SK-N-SH (cell line): Measurements from ENCODE around the gene SLC35F1. TPM values are rescaled to one million over a fixed set of nuclear protein-coding genes. Genes with fewer than 3 reads are reported as not detected.

ENCODE experiments used
- CTCF ChIA-PET: fragments of 300-600, 350-600 bp; formaldehyde crosslinking; extraction: SDS; loops from one replicate; lab custom pipeline; 2021; lab: Yijun Ruan, JAX
- POLR2A ChIA-PET: fragments of 350-600 bp; sonication (Branson Sonifier 250); formaldehyde crosslinking; extraction: SDS; loops from one replicate; lab custom pipeline; 2020; ENCODE audit warnings: antibody characterized with exemption, inconsistent platforms; lab: Yijun Ruan, JAX
- DNase-seq: peaks from one replicate; pipeline ENCODE4 v3.0.0; 2012
- H2AFZ ChIP-seq: fragments of 200-600 bp; sonication (generic); 2 replicates; pipeline ENCODE4 v1.8.1; 2016; ENCODE audit warnings: antibody characterized with exemption, mild to moderate bottlenecking, low read depth
- H3F3A ChIP-seq: fragments of 200-600 bp; sonication (generic); replicated peaks from 2 replicates; pipeline ENCODE3; 2016; ENCODE audit warnings: antibody characterized with exemption, mild to moderate bottlenecking; ENCODE audit not compliant: insufficient read depth
- H3K27ac ChIP-seq, 2 experiments: fragments of 200-500 bp in 1 of 2; fragments of 200-600 bp in 1 of 2; sonication (Bioruptor generic) in 1 of 2; sonication (generic), shearing (Covaris generic) in 1 of 2; 2 replicates each; pipeline versions ENCODE4 v1.5.1 to v1.6.1; 2014 to 2016; ENCODE audit warnings: low read depth in 2 of 2, inconsistent platforms in 1 of 2, low read length in 1 of 2, mild to moderate bottlenecking in 1 of 2, mixed read lengths in 1 of 2
- H3K27me3 ChIP-seq: fragments of 200-600 bp; sonication (generic), shearing (Covaris generic); 2 replicates; pipeline ENCODE4 v1.6.1; 2016; ENCODE audit warnings: mixed run types; ENCODE audit not compliant: insufficient read depth
- H3K36me3 ChIP-seq, 2 experiments: fragments of 200-500 bp in 1 of 2; fragments of 200-600 bp in 1 of 2; sonication (Bioruptor generic) in 1 of 2; sonication (generic) in 1 of 2; replicated peaks in 1 of 2; 2 replicates each; pipeline versions ENCODE3 to v1.5.1; 2014 to 2016; ENCODE audit warnings: low read length in 1 of 2, mild to moderate bottlenecking in 1 of 2; ENCODE audit not compliant: insufficient read depth in 2 of 2, control insufficient read depth in 1 of 2
- H3K4me1 ChIP-seq, 2 experiments: fragments of 200-500 bp in 1 of 2; fragments of 200-600 bp in 1 of 2; sonication (Bioruptor generic) in 1 of 2; sonication (generic), shearing (Covaris generic) in 1 of 2; 2 replicates each; pipeline versions ENCODE4 v1.5.1 to v1.6.1; 2014 to 2016; ENCODE audit warnings: low read depth in 1 of 2, low read length in 1 of 2, mixed run types in 1 of 2; ENCODE audit not compliant: insufficient read depth in 2 of 2, control insufficient read depth in 1 of 2
- H3K4me2 ChIP-seq: fragments of 200-600 bp; sonication (generic), shearing (Covaris generic); 2 replicates; pipeline ENCODE4 v1.6.1; 2017; ENCODE audit warnings: mixed run types
- H3K4me3 ChIP-seq, 2 experiments: fragments of 200-500 bp in 1 of 2; fragments of 200-600 bp in 1 of 2; sonication (Bioruptor generic) in 1 of 2; sonication (generic), shearing (Covaris generic) in 1 of 2; 2 replicates each; pipeline versions ENCODE4 v1.5.1 to v1.8.1; 2014 to 2016; ENCODE audit warnings: low read depth in 2 of 2, inconsistent platforms in 1 of 2, low read length in 1 of 2, mild to moderate bottlenecking in 1 of 2, mixed read lengths in 1 of 2, moderate library complexity in 1 of 2
- H3K79me2 ChIP-seq: fragments of 200-600 bp; sonication (generic); 2 replicates; pipeline ENCODE4 v1.8.1; 2017; ENCODE audit warnings: mild to moderate bottlenecking; ENCODE audit not compliant: insufficient read depth
- H3K9ac ChIP-seq: fragments of 200-600 bp; sonication (generic); 2 replicates; pipeline ENCODE4 v1.6.1; 2017; ENCODE audit warnings: mixed run types
- H3K9me2 ChIP-seq: fragments of 200-600 bp; sonication (generic); 2 replicates; pipeline ENCODE4 v1.6.1; 2017; ENCODE audit warnings: mixed run types
- H3K9me3 ChIP-seq: fragments of 200-600 bp; sonication (generic); 2 replicates; pipeline ENCODE4 v1.6.1; 2017; ENCODE audit warnings: mixed run types, mild to moderate bottlenecking, moderate library complexity
- H4K20me1 ChIP-seq: fragments of 200-600 bp; sonication (generic); 2 replicates; pipeline ENCODE4 v1.6.1; 2017; ENCODE audit warnings: mild to moderate bottlenecking, mixed run types; ENCODE audit not compliant: insufficient read depth
- CHD2 ChIP-seq: fragments of 150-350 bp; IDR thresholded peaks from 2 replicates; pipeline ENCODE4 v1.6.1; 2018; ENCODE audit warnings: low read length; ENCODE audit not compliant: partially characterized antibody
- CTCF ChIP-seq: fragments of 200-600 bp; sonication (generic); IDR thresholded peaks from 2 replicates; pipeline ENCODE4 v1.6.1; 2017; ENCODE audit warnings: antibody characterized with exemption, mild to moderate bottlenecking, moderate library complexity
- ELF1 ChIP-seq: IDR thresholded peaks from 2 replicates; pipeline ENCODE4 v1.4.0; 2012
- FOSL2 ChIP-seq: IDR thresholded peaks from 2 replicates; pipeline ENCODE4 v1.4.0; 2012; ENCODE audit warnings: low read depth, mild to moderate bottlenecking, moderate library complexity, borderline replicate concordance
- GATA2 ChIP-seq: sonication (generic); formaldehyde crosslinking; IDR thresholded peaks from 2 replicates; pipeline ENCODE4 v1.5.0; 2020; ENCODE audit warnings: mild to moderate bottlenecking, missing genetic modification reagents
- JUND ChIP-seq: IDR thresholded peaks from 2 replicates; pipeline ENCODE4 v1.4.0; 2012
- MEF2A ChIP-seq: IDR thresholded peaks from 2 replicates; pipeline ENCODE4 v1.4.0; 2012; ENCODE audit warnings: low read depth, borderline replicate concordance
- MXI1 ChIP-seq: IDR thresholded peaks from 2 replicates; pipeline ENCODE4 v1.6.1; 2012; ENCODE audit warnings: mild to moderate bottlenecking, low read depth, low read length, improper control_type of control experiment
- NFIC ChIP-seq: IDR thresholded peaks from 2 replicates; pipeline ENCODE4 v1.4.0; 2012; ENCODE audit warnings: borderline replicate concordance
- NRF1 ChIP-seq: IDR thresholded peaks from 2 replicates; pipeline ENCODE4 v1.6.1; 2012; ENCODE audit warnings: low read depth, mild to moderate bottlenecking, low read length
- POLR2AphosphoS5 ChIP-seq: IDR thresholded peaks from 2 replicates; pipeline ENCODE4 v1.6.1; 2012; ENCODE audit warnings: low read depth, low read length
- RAD21 ChIP-seq: IDR thresholded peaks from 2 replicates; pipeline ENCODE4 v1.6.1; 2012; ENCODE audit warnings: mild to moderate bottlenecking, low read length
- RCOR1 ChIP-seq: fragments of 150-350 bp; IDR thresholded peaks from 2 replicates; pipeline ENCODE4 v1.6.1; 2017; ENCODE audit warnings: antibody characterized with exemption, low read length
- REST ChIP-seq: IDR thresholded peaks from 2 replicates; pipeline ENCODE4 v1.6.1; 2012; ENCODE audit warnings: mild to moderate bottlenecking, low read depth, low read length, moderate library complexity
- RXRA ChIP-seq: IDR thresholded peaks from 2 replicates; pipeline ENCODE4 v1.4.0; 2012; ENCODE audit warnings: low read depth, mild to moderate bottlenecking, borderline replicate concordance
- SMC3 ChIP-seq: IDR thresholded peaks from 2 replicates; pipeline ENCODE4 v1.6.1; 2012; ENCODE audit warnings: low read depth, low read length, improper control_type of control experiment
- USF2 ChIP-seq: fragments of 150-350 bp; IDR thresholded peaks from 2 replicates; pipeline ENCODE4 v1.6.1; 2017; ENCODE audit warnings: antibody characterized with exemption, low read length, low read depth, borderline replicate concordance
- WGBS: methylation state at CpG from one replicate; pipeline ENCODE4 v1.1.6; 2017; ENCODE audit warnings: low lambda C conversion rate; 5-methylcytosine and 5-hydroxymethylcytosine counted together
- polyA plus RNA-seq, 3 experiments: library from polyadenylated mRNA; depleted of rRNA; stranded (reverse); fragments of >200 nt; gene quantifications; 2 replicates each; pipeline ENCODE4 v1.2.3, GENCODE V29; 2012
- TF ChIP-seq, protein P1 (sequence below): IDR thresholded peaks from 2 replicates; pipeline ENCODE4 v1.4.0; 2012; ENCODE audit warnings: low read depth, borderline replicate concordance
- TF ChIP-seq, protein P2 (sequence below): IDR thresholded peaks from 2 replicates; pipeline ENCODE4 v1.4.0; 2012; ENCODE audit warnings: low read depth

Gene SLC35F1
- polyA plus RNA-seq, 1 of the 3 experiments (the other 2 are of a cell fraction), result under 0.01 TPM

DNA sequence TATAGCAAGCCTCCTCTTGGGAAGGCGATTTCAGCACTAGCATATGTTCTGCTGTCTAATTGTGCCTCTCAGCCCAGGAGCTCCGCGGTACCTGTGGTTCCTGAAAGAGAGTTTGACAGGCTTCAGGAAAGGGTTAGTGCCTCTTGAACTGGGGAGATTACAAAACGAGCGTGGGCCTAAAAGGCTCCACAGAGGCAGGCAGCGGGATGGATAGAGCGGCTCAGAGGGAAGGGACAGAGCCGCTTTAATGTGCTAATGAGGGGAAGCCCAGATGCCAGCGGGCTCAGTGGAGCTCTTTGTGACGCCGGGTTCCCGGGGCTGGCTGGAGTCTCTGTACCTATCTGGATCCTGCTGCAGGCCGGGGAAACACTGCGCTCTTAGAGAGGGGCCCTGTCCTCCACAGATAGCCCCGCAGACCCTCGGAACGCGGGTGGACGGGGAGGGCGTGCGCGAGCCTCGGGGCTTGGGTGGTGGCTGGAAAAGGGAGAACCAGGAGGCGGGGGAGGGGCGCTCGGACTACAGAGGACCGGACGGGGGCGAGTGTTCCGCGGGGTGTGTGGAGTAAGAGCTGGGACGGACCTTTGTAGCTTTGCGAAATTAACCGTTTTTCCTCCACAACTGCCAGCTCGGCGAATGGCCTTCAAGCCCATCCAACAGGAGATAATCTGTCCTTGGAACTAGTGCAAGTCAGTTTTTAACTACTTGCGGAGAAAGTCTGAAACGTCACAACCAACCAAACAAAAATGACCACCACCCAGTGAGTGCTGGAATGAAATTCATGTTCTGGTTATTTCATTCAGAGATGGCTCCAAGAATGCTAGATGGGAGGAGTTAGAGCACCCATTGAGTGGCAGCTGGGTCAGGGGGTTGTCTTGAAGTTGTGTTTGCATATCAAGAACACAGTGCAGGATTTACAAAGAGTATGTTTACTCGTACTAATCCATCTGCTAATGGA is 13.0 kb downstream of the SLC35F1 start:
- CTCF ChIA-PET, result interaction anchor here (2.0 to 2.1 kb wide), 2 partner anchors 11 to 13 kb away, joined by 4 to 5 read pairs; partner anchors contain the start of gene SLC35F1
- Histone ChIP-seq H3K4me3 (peak overlapping the region in 1 of 2 experiments; percentile 37; a peak in 1 of 4 replicates), H3K27me3 (peaks cover 13% of the 10 kb centered on the region; the same call in 1 of the 2 replicates), H3K9ac (no peak overlapping the region), H2AFZ (0 out of 2 replicates have a peak overlapping the region, but pooled peaks have one; percentile 22), H3K9me2 (no peaks in the 10 kb centered on the region), H3K4me1 (no peaks in the 10 kb centered on the region; a peak in 1 of 4 replicates), H3K4me2 (peak overlapping the region; percentile 50), H3K36me3 (no peaks in the 10 kb centered on the region), H3K79me2 (no peaks in the 10 kb centered on the region), H3K27ac (no peak overlapping the region), H4K20me1 (no peaks in the 10 kb centered on the region), H3F3A (no peaks in the 10 kb centered on the region), H3K9me3 (no peaks in the 10 kb centered on the region)
- POLR2A ChIA-PET, result no interaction called here
- 4% methylated on average over 26 of the region's 39 CpGs for WGBS
- peak; percentile 17 for DNase-seq
- TF ChIP-seq, protein P1, sequence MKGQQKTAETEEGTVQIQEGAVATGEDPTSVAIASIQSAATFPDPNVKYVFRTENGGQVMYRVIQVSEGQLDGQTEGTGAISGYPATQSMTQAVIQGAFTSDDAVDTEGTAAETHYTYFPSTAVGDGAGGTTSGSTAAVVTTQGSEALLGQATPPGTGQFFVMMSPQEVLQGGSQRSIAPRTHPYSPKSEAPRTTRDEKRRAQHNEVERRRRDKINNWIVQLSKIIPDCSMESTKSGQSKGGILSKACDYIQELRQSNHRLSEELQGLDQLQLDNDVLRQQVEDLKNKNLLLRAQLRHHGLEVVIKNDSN, result no peak
- no peak for TF ChIP-seq JUND
- TF ChIP-seq SMC3, result no peak
- no peak for TF ChIP-seq NFIC
- TF ChIP-seq MEF2A, result no peak
- TF ChIP-seq POLR2AphosphoS5, result no peak
- TF ChIP-seq CHD2, result no peak
- no peak for TF ChIP-seq ELF1
- TF ChIP-seq, protein P2, sequence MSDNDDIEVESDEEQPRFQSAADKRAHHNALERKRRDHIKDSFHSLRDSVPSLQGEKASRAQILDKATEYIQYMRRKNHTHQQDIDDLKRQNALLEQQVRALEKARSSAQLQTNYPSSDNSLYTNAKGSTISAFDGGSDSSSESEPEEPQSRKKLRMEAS, result no peak
- no peak for TF ChIP-seq CTCF
- TF ChIP-seq RCOR1, result no peak
- TF ChIP-seq RXRA, result no peak

GRCh38 chr6:117924690-117925089 is 17.6 kb downstream of the SLC35F1 start:
- Histone ChIP-seq H2AFZ (no peak overlapping the region), H3K9me3 (no peaks in the 10 kb centered on the region), H3K9me2 (no peaks in the 10 kb centered on the region), H3K4me3 (no peak overlapping the region), H3K36me3 (no peaks in the 10 kb centered on the region), H3K27me3 (peaks cover 8% of the 10 kb centered on the region; the same call in 1 of the 2 replicates), H3K4me1 (no peaks in the 10 kb centered on the region; a peak in 1 of 4 replicates), H3K4me2 (no peak overlapping the region), H3F3A (no peaks in the 10 kb centered on the region), H3K9ac (no peak overlapping the region), H4K20me1 (no peaks in the 10 kb centered on the region), H3K79me2 (no peaks in the 10 kb centered on the region), H3K27ac (no peak overlapping the region)
- ChIA-PET CTCF (no interaction called here), POLR2A (no interaction called here)
- WGBS, result 0% methylated on average over 2 of the region's 2 CpGs
- no peak for DNase-seq
- TF ChIP-seq MXI1 (no peak), FOSL2 (no peak), NRF1 (no peak), RAD21 (no peak), SMC3 (no peak), REST (no peak), USF2 (no peak), NFIC (no peak), GATA2 (no peak), POLR2AphosphoS5 (no peak)
